Sciatic nerve (tissue), 2 donors: Measurements from ENCODE around the gene BSX. TPM values are rescaled to one million over a fixed set of nuclear protein-coding genes. Genes with fewer than 3 reads are reported as not detected.

ENCODE experiments used
- ATAC-seq: fragments of 200-7000 bp; cut with Tn5 transposase; one replicate; pipeline ENCODE4 v1.9.1; 2020; ENCODE audit warnings: mild to moderate bottlenecking, moderate library complexity
- DNase-seq: peaks from one replicate; pipeline ENCODE4 v3.0.0-alpha.2; 2020; ENCODE audit warnings: low spot score
- intact Hi-C: fragments of 100-400 bp; cut with DNase I; formaldehyde crosslinking; loops from one replicate; pipeline ENCODE4 v1.14.2; 2022
- total RNA-seq: library from RNA; stranded (reverse); fragmentation: NEBNext Ultra II Directional; extraction: Animal tissue kit (Norgen Biotek cat#: 25700); gene quantifications from one replicate; pipeline ENCODE4 v1.2.1, GENCODE V29; 2021
- donor health status: DM: no; HTN: no; CAD: no.
- donor health status: DM: no; HTN: no; CAD: no.

The BSX gene
- total RNA-seq, 1 donor from 2014 or later = not detected

GRCh38 chr11:122976061-122976733, 5.4 kb downstream of the BSX start:
- DNase-seq (no peak), ATAC-seq (no peak)
- intact Hi-C loops = no loop called here

DNA sequence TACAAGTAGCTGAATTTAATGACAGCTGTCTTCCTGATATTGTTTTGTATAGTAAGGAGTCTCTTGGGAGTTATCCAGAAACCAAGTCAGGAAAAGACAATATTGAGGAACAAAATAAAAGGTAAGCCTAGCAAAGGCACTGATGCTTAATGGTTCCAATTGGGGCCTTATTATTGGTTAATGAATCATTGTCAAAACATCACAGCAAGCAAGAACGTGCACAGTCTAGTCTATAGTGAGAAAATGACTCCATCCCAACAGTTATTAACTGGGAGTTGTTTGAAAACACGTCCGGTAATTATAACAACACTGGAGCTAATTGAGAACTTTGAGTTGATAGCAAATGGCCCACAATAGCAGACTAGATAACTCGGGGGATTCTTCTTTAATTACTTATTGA, 17.7 kb downstream of the BSX start:
- intact Hi-C loops = no loop called here
- no peak for DNase-seq
- no peak for ATAC-seq

DNA sequence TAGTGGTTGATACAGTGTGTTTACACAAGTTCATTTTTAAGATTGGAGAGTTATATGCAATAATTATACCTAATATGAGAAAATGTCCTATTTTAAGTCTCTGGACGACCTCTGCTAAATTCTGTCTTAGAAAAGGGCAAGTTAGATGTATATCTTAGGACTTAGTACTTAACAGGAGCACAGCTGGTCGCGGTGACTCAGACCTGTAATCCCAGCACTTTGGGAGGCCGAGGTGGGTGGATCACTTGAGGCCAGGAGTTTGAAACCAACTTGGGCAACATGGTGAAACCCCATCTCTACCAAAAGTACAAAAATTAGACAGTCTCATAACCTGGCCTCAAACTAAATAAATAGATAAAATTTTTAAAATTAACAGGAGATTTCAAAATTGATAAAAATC, 27.2 kb downstream of the BSX start:
- no peak for ATAC-seq
- intact Hi-C loops = no loop called here
- DNase-seq = no peak

GRCh38 chr11:122951211-122951610, 30.4 kb downstream of the BSX start:
- intact Hi-C loops = no loop called here
- no peak for DNase-seq
- ATAC-seq = no peak

DNA sequence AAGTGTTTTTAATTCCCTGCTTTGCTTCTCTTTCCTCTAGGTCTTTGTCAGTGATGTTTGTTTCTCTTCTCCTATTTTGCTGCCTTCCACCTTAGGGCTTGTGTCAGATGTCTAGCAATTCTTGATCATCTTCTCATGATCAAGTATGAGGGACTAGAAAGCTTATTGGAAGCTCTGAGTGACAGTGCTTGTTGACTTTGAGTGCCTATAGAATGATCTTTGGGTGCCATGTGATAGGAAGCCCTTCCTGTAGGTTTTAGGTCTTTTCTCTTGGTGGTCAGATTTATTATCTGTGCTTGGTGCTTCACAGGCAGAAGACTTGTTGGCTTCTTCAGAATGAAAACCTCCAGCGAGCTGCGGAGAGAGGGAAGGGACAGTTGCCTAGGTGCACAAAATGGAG, 43.1 kb downstream of the BSX start:
- ATAC-seq = no peak
- no peak for DNase-seq
- intact Hi-C loops = no loop called here

- DNase-seq (no peak), ATAC-seq (no peak)
- intact Hi-C loops = no loop called here
Measured at GRCh38 chr11:122937983-122938382, 43.7 kb downstream of the BSX start.

DNA sequence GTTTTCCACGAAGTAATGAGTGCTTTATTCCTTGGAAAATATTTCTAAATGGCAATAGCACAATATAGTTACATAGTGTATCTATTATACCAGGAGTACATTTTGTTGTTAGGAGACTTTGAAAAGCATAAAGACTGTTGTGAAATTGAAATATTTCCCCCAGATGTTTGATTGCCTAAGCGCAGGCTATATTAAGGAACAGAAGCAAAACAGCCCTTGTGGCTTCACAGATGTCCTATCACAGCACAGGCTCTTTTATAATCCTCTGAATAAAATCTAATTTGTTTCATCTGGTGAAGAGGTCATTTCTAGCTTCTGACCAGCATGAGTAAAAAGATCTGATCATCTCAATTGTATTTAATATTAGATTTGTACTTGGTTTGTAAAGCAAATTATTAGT, 48.2 kb downstream of the BSX start:
- ATAC-seq (peak; percentile 88), DNase-seq (no peak)
- intact Hi-C loops = no loop called here

DNA sequence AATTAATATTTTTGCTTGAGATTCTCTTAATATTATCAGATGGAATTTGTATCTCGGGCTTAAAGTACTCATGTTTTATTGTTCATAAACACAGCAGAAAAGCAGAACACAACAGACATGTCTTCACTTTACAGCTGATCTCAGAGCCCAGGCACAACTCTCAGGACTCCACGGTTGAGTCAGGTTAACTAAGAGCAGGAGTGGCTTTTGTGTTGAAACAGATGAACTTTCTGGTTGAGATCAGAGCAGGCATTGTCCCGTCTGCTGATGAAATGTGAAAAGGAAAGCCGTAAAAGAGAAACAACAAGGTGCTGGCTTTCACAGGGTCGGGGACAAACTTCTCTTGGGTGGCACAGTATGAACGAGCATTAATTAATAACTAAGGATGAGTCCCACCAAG, 50.1 kb downstream of the BSX start:
- intact Hi-C loops = no loop called here
- ATAC-seq = no peak
- no peak for DNase-seq

Other genes with a start within 250 kb of the BSX start
- 1.9 TPM for gene CRTAM, start 143.3 kb downstream of the BSX start, total RNA-seq
- 13.3 TPM for gene JHY, start 99.1 kb downstream of the BSX start, total RNA-seq
- gene HSPA8, start 80.3 kb upstream of the BSX start, total RNA-seq = 565 TPM
- gene CLMP, start 213.4 kb upstream of the BSX start, total RNA-seq = 74.6 TPM